Activated CD4-positive, alpha-beta T cell treated with anti-CD3 and anti-CD28 coated beads, Interleukin-2, amount 50 U/mL, for 48 hours (primary cell): Measurements from ENCODE around the gene HEMK1.

Experiments used
- DNase-seq, 2 experiments: peaks; one replicate each; pipeline ENCODE4 v3.0.0-alpha.2; 2020

HEMK1 gene

GRCh38 chr3:50545781-50546180, 23.5 kb upstream of the HEMK1 start:
- no peak for DNase-seq

GRCh38 chr3:50549226-50549625, 20.1 kb upstream of the HEMK1 start:
- DNase-seq: no peak

- peak; percentile 76 to 81 for DNase-seq
Measured at GRCh38 chr3:50550079-50550736, 19.1 kb upstream of the HEMK1 start.

GRCh38 chr3:50551054-50551659, 18.2 kb upstream of the HEMK1 start:
- DNase-seq: no peak

GRCh38 chr3:50551681-50552435, 17.5 kb upstream of the HEMK1 start:
- DNase-seq: no peak

- DNase-seq: no peak
Measured at GRCh38 chr3:50552598-50552997, 16.7 kb upstream of the HEMK1 start.

GRCh38 chr3:50554553-50554952, 14.8 kb upstream of the HEMK1 start:
- peak; percentile 9 to 35 for DNase-seq

- DNase-seq: no peak
Measured at GRCh38 chr3:50557106-50557505, 12.2 kb upstream of the HEMK1 start.

- no peak for DNase-seq
Measured at GRCh38 chr3:50557915-50558314, 11.4 kb upstream of the HEMK1 start.

- no peak for DNase-seq
Measured at GRCh38 chr3:50559702-50560101, 9.6 kb upstream of the HEMK1 start.

- no peak for DNase-seq
Measured at GRCh38 chr3:50562861-50563260, 6.5 kb upstream of the HEMK1 start.

GRCh38 chr3:50563867-50564266, 5.5 kb upstream of the HEMK1 start:
- DNase-seq: no peak

GRCh38 chr3:50564321-50564720, 5.0 kb upstream of the HEMK1 start:
- no peak for DNase-seq

- no peak for DNase-seq
Measured at GRCh38 chr3:50567011-50567385, 2.3 kb upstream of the HEMK1 start.

GRCh38 chr3:50567386-50568167, 1.7 kb upstream of the HEMK1 start, which contains the start of gene C3orf18:
TSS of gene C3orf18 (minus strand) at chr3:50567747. CDS start at chr3:50565699, 2,048 bp downstream.
- peak; percentile 96 to 98 for DNase-seq

GRCh38 chr3:50570508-50571279, 1.4 kb downstream of the HEMK1 start:
- peak in 1 of 2 experiments; percentile 39 for DNase-seq

- peak in 1 of 2 experiments; percentile 40 for DNase-seq
Measured at GRCh38 chr3:50571486-50571885, 2.2 kb downstream of the HEMK1 start.

GRCh38 chr3:50572158-50572557, 2.8 kb downstream of the HEMK1 start:
- peak; percentile 87 to 90 for DNase-seq

GRCh38 chr3:50572801-50573371, 3.6 kb downstream of the HEMK1 start:
- peak; percentile 70 to 79 for DNase-seq

- DNase-seq: peak; percentile 76 to 86
Measured at GRCh38 chr3:50573566-50574443, 4.5 kb downstream of the HEMK1 start.

- DNase-seq: peak; percentile 54 to 66
Measured at GRCh38 chr3:50574444-50574831, 5.1 kb downstream of the HEMK1 start.
